B cell (primary cell): ENCODE measurements around the gene HDX.

Experiments used
- EZH2 ChIP-seq: IDR thresholded peaks from 2 replicates; pipeline ENCODE4 v1.6.1; 2012; ENCODE audit warnings: borderline replicate concordance, low read depth, mild to moderate bottlenecking, moderate library complexity, low read length; ENCODE audit not compliant: insufficient read depth, poor library complexity, severe bottlenecking
- TF ChIP-seq, protein P1 (sequence below): fragments of 200-600 bp; IDR thresholded peaks from one replicate; pipeline ENCODE4 v1.8.0; 2022; ENCODE audit warnings: antibody characterized with exemption, mild to moderate bottlenecking

- TF ChIP-seq, protein P1, sequence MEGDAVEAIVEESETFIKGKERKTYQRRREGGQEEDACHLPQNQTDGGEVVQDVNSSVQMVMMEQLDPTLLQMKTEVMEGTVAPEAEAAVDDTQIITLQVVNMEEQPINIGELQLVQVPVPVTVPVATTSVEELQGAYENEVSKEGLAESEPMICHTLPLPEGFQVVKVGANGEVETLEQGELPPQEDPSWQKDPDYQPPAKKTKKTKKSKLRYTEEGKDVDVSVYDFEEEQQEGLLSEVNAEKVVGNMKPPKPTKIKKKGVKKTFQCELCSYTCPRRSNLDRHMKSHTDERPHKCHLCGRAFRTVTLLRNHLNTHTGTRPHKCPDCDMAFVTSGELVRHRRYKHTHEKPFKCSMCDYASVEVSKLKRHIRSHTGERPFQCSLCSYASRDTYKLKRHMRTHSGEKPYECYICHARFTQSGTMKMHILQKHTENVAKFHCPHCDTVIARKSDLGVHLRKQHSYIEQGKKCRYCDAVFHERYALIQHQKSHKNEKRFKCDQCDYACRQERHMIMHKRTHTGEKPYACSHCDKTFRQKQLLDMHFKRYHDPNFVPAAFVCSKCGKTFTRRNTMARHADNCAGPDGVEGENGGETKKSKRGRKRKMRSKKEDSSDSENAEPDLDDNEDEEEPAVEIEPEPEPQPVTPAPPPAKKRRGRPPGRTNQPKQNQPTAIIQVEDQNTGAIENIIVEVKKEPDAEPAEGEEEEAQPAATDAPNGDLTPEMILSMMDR, result no peak
- no peak for TF ChIP-seq EZH2
Measured at GRCh38 chrX:84415140-84415539, 87.1 kb downstream of the HDX start.
